GM12865 (cell line): ENCODE data around the gene ADGRV1.

ENCODE experiments used
- DNase-seq: peaks from one replicate; pipeline ENCODE4 v3.0.0; 2010; ENCODE audit warnings: low read depth
- H3K4me3 ChIP-seq: 2 replicates; pipeline ENCODE4 v1.5.1; 2011; ENCODE audit warnings: mild to moderate bottlenecking, low read depth, low read length, control low read depth
- TF ChIP-seq, protein P1 (sequence below): IDR thresholded peaks from 2 replicates; pipeline ENCODE4 v1.5.1; 2011; ENCODE audit warnings: low read length, control low read depth, low read depth, inconsistent platforms; ENCODE audit not compliant: insufficient read depth; ENCODE audit errors: missing control alignments

ADGRV1 gene

DNA sequence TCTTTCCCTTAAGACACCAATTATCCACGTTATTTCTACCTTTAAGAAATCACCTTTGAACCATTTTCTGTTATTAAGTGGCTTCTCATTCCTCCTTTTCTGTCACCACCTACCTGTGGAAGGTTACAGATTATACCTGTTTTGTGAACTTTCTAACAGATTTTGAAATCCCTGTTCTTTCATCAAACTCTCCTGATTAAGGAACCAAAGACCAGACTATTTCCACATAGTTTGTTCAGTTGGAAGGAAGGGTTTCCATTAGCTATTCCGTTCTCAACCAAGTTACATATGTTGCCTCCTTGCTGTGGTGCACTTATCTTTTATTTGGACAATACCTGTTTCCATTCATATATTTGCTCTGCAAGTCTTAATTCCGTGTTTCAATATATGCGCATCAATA is 343.6 kb downstream of the ADGRV1 start:
- no peak overlapping the region for H3K4me3 ChIP-seq
- TF ChIP-seq, protein P1, sequence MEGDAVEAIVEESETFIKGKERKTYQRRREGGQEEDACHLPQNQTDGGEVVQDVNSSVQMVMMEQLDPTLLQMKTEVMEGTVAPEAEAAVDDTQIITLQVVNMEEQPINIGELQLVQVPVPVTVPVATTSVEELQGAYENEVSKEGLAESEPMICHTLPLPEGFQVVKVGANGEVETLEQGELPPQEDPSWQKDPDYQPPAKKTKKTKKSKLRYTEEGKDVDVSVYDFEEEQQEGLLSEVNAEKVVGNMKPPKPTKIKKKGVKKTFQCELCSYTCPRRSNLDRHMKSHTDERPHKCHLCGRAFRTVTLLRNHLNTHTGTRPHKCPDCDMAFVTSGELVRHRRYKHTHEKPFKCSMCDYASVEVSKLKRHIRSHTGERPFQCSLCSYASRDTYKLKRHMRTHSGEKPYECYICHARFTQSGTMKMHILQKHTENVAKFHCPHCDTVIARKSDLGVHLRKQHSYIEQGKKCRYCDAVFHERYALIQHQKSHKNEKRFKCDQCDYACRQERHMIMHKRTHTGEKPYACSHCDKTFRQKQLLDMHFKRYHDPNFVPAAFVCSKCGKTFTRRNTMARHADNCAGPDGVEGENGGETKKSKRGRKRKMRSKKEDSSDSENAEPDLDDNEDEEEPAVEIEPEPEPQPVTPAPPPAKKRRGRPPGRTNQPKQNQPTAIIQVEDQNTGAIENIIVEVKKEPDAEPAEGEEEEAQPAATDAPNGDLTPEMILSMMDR: no peak
- DNase-seq: no peak

DNA sequence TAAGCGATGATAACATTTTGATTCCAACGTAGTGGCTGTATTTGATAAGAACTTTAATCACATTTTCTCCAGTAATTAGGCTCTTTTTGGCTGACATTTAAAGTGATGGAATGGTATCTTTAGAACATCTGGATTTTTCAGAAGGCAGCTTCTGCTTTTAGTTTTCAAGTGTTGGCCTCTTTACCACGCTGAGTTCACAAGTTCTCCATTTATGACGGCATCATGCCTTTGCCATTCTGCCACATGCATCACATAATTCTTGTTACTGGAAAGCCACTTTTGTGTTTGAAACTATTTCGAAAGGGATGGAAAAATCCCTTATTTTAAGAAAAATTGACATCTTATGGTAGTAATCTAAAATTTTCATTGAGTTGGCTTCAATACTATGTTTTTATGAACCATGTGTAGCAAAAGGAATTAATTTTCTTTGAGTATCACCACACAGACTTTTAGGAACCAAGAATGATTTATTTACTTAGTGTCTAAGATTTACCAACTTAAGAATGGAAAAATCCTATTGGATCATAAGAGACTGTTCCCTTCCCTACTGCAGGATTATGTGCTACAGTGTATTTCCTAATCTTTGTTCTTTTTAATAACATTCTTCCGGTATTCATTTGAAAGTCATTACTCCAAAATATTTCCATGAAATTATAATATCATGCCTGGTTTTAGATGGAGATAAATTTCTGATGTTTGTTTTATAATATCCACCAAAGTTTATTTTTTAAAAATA is 344.2 kb downstream of the ADGRV1 start:
- no peak for DNase-seq
- H3K4me3 ChIP-seq: no peak overlapping the region
- TF ChIP-seq, protein P1: no peak

DNA sequence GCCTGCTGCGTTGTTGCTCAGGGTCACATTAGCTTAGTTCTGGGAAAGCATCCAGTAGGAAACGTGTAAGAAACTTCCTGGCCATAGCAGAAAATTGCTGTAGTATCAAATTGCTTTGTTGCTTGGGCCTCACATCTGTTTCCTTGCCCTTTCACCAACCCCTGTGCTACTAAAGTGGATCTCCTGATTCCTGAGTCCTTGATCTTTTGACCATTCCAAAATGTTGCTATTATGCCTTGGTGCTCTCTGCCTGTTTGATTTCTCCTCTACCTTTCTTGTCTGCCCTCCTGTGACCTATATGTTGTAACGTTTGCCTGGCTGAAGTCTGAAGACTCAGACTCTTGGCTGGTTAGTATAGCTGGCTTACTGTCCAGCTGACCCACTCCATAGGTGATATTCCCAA is 350.5 kb downstream of the ADGRV1 start:
- DNase-seq: no peak
- TF ChIP-seq, protein P1: no peak
- H3K4me3 ChIP-seq: no peak overlapping the region

DNA sequence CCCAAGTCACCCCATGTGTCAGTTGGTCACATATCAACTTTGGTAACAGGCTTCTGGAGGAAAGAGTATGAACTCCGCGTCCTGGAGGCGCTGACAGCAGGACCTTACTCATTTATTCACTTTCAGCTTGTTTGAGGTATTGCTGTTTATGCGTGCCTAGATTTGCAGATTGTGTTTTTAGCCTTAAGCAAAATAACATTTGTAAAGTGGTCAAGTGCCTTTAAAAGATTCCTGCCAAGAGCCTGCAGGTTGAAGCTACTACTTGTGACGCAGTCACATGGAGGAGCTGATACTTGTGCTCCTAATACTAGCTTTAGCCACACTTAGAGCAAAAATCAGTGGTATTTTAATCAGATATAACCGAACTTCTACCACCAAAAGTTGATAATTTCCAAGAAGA is 351.3 kb downstream of the ADGRV1 start:
- TF ChIP-seq, protein P1: no peak
- H3K4me3 ChIP-seq: no peak overlapping the region
- no peak for DNase-seq

DNA sequence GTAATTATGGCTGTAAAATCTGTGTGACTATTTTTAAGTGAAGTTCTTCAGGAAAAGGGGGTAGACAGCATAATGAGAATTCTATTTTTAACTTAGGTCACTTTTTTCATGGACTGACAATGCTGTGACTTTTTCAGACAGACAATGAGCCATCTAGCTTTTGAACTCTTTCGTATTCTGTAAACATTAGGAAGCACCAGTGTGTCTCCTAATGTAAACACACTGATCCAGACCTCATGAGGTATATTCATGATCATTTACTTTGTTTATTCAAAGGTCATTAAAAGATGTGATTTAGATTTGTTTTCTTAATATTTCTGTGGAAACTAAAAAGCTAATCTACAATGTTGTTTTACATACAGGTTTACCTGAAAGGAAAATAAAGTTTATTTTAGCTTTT is 352.6 kb downstream of the ADGRV1 start:
- TF ChIP-seq, protein P1: no peak
- no peak for DNase-seq
- no peak overlapping the region for H3K4me3 ChIP-seq

DNA sequence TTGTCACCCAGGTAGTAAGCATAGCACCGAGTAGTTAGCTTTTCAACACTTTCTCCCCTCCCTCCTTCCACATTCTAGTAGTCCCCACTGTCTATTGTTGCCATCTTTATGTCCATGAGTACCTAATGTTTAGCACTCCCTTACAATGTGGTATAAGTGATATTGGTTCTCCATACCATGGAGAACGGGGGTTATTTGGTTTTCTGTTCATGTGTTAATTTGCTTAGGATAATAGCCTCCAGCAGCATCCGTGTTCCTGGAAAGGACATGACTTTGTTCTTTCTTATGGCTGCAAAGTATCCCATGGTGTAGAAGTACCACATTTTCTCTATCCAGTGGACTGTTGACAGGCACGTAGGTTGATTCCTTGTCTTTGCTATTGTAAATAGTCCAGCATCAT is 353.9 kb downstream of the ADGRV1 start:
- DNase-seq: no peak
- TF ChIP-seq, protein P1: no peak
- H3K4me3 ChIP-seq: no peak overlapping the region

DNA sequence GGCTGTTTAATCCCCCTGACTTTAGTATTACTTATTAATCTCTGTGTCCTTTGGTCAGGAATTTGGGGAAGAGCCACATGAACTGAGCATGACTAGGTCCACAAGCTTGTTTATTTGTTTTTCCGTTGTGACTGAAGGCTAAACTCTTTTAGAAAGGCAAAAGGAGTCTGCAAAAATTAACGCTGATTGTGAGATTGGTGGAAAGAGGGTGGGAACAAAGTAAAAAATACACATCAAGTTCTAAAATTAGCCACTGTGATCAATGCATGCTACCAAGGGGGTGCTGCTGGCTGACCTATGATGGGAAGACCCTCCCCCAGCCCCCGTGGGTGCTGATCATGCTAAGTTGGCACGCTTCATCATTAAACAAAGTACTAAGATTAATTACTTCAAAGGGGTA is 356.8 kb downstream of the ADGRV1 start:
- DNase-seq: no peak
- no peak overlapping the region for H3K4me3 ChIP-seq
- TF ChIP-seq, protein P1: no peak
